ENCODE measurements around the gene HIBCH.

Gene HIBCH

DNA sequence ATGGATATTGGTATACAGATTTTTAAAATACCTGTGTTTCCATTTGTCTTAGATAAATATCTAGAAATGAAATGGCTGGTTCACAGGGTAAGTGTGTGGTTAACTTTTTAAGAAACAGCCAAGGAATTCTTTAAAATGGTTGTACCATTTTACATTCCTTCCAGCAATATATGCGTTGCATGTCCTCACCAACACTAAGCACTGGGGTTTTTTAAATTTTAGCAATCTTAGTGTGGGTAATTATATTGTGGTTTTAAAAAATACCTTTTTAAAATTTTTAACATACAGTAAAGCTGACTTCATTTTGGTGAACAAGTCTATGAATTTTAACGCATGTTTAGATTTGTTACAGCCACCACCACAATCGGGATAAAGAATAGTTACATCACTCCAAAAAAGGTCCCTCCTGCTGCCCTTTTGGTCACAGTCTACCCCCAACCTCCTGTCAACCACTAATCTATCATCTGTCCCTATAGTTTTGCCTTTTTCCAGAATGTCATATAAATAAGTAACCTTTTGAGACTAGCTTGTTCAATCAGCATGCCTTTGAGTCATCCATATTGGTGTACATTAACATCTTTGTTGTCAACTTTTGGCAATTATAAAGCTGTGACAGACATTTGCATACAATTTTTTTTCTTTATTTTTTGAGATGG is 129.0 kb downstream of the HIBCH start:
- DNase-seq (ENCODE audit: low read depth in 1 of 2, low spot score in 1 of 2): no peak
- TF ChIP-seq, protein P1, sequence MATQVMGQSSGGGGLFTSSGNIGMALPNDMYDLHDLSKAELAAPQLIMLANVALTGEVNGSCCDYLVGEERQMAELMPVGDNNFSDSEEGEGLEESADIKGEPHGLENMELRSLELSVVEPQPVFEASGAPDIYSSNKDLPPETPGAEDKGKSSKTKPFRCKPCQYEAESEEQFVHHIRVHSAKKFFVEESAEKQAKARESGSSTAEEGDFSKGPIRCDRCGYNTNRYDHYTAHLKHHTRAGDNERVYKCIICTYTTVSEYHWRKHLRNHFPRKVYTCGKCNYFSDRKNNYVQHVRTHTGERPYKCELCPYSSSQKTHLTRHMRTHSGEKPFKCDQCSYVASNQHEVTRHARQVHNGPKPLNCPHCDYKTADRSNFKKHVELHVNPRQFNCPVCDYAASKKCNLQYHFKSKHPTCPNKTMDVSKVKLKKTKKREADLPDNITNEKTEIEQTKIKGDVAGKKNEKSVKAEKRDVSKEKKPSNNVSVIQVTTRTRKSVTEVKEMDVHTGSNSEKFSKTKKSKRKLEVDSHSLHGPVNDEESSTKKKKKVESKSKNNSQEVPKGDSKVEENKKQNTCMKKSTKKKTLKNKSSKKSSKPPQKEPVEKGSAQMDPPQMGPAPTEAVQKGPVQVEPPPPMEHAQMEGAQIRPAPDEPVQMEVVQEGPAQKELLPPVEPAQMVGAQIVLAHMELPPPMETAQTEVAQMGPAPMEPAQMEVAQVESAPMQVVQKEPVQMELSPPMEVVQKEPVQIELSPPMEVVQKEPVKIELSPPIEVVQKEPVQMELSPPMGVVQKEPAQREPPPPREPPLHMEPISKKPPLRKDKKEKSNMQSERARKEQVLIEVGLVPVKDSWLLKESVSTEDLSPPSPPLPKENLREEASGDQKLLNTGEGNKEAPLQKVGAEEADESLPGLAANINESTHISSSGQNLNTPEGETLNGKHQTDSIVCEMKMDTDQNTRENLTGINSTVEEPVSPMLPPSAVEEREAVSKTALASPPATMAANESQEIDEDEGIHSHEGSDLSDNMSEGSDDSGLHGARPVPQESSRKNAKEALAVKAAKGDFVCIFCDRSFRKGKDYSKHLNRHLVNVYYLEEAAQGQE (IDR thresholded peaks at IDR 0.05; ENCODE audit: insufficient replicate concordance, low read depth): no peak
- no peak for TF ChIP-seq CTCF (IDR thresholded peaks at IDR 0.05; ENCODE audit: insufficient read depth, low read length)
- TF ChIP-seq SPI1 (IDR thresholded peaks at IDR 0.05; ENCODE audit: borderline replicate concordance, low read depth): no peak
- TF ChIP-seq GABPA (IDR thresholded peaks at IDR 0.05; ENCODE audit: low read depth): no peak
- TF ChIP-seq POLR2AphosphoS5 (IDR thresholded peaks at IDR 0.05; ENCODE audit: low read depth): no peak
- Histone ChIP-seq H3K4me3 (replicated peaks; ENCODE audit: insufficient read depth, low read length) (no peak overlapping the region), H3K27me3 (ENCODE audit: insufficient read depth, poor library complexity, severe bottlenecking) (no peaks in the 10 kb centered on the region), H3K27ac (replicated peaks) (no peak overlapping the region)

DNA sequence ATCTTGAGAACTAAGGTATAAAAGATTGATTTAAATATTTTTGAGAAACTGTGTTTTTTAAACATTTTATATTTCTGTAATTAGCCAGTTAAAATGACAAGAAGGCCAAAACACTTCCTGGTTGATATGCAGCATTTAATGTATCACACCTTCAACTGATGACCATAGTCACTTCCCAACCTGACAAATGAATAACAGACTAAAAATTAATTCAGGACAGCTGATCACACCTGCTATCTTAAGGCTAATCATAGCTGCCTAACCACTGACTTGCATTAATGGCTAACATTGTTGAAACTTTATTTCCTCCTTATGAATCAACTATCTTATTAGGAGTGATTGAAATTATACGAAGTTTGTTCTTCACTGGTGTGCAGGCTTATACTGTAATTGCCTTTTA is 131.3 kb downstream of the HIBCH start:
- Histone ChIP-seq H3K4me3 (replicated peaks; ENCODE audit: insufficient read depth, low read length) (no peak overlapping the region), H3K27ac (replicated peaks) (no peak overlapping the region), H3K27me3 (ENCODE audit: insufficient read depth, poor library complexity, severe bottlenecking) (no peaks in the 10 kb centered on the region)
- TF ChIP-seq SPI1 (IDR thresholded peaks at IDR 0.05; ENCODE audit: borderline replicate concordance, low read depth) (no peak), POLR2AphosphoS5 (IDR thresholded peaks at IDR 0.05; ENCODE audit: low read depth) (no peak), CTCF (IDR thresholded peaks at IDR 0.05; ENCODE audit: insufficient read depth, low read length) (no peak), GABPA (IDR thresholded peaks at IDR 0.05; ENCODE audit: low read depth) (no peak)
- TF ChIP-seq, protein P1 (IDR thresholded peaks at IDR 0.05; ENCODE audit: insufficient replicate concordance, low read depth): no peak
- DNase-seq (ENCODE audit: low read depth in 1 of 2, low spot score in 1 of 2): no peak

- H3K27me3 ChIP-seq (ENCODE audit: insufficient read depth, poor library complexity, severe bottlenecking): no peaks in the 10 kb centered on the region
Observed at GRCh38 chr2:190186238-190186637, 133.4 kb downstream of the HIBCH start.

More at GRCh38 chr2:190186238-190186637, 133.4 kb downstream of the HIBCH start:
- no peak for DNase-seq (ENCODE audit: low read depth in 1 of 2, low spot score in 1 of 2)
- no peak for TF ChIP-seq GABPA (IDR thresholded peaks at IDR 0.05; ENCODE audit: low read depth)
- TF ChIP-seq, protein P1 (IDR thresholded peaks at IDR 0.05; ENCODE audit: insufficient replicate concordance, low read depth): no peak
- TF ChIP-seq SPI1 (IDR thresholded peaks at IDR 0.05; ENCODE audit: borderline replicate concordance, low read depth): no peak
- TF ChIP-seq POLR2AphosphoS5 (IDR thresholded peaks at IDR 0.05; ENCODE audit: low read depth): no peak
- TF ChIP-seq CTCF (IDR thresholded peaks at IDR 0.05; ENCODE audit: insufficient read depth, low read length): no peak
- Histone ChIP-seq H3K27ac (replicated peaks) (no peak overlapping the region), H3K4me3 (replicated peaks; ENCODE audit: insufficient read depth, low read length) (no peak overlapping the region)

All from HL-60 (cell line).